Kidney (tissue), 22 donors: ENCODE measurements around the gene RNF8. TPM values are rescaled to one million over a fixed set of nuclear protein-coding genes. Genes with fewer than 3 reads are reported as not detected.
A peak's percentile ranks its signal among the peaks of the same experiment; 100 is the strongest.

Experiments
- DNase-seq, 5 donors: peaks; one replicate each; pipeline ENCODE4 v3.0.0-alpha.2; 2013 to 2020
- FAIRE-seq: peaks from 2 replicates; lab custom pipeline; 2012; peaks lifted over from hg19 to GRCh38; lab: Jason Lieb, UNC
- H3K27ac ChIP-seq, 2 donors: one replicate each; pipeline ENCODE4 v1.7.0; 2013; ENCODE audit warnings: low read depth in 2 of 2, low read length in 2 of 2, inconsistent platforms in 1 of 2
- H3K27me3 ChIP-seq: one replicate; pipeline ENCODE4 v1.7.1; 2013; ENCODE audit warnings: low read length, inconsistent platforms; ENCODE audit not compliant: control insufficient read depth, insufficient read depth
- H3K36me3 ChIP-seq, 3 donors: one replicate each; pipeline versions ENCODE4 v1.7.0 to v1.7.1; 2013; ENCODE audit warnings: low read length in 3 of 3, control low read depth in 1 of 3, inconsistent platforms in 1 of 3; ENCODE audit not compliant: insufficient read depth in 3 of 3, control insufficient read depth in 2 of 3
- H3K4me1 ChIP-seq, 3 donors: one replicate each; pipeline versions ENCODE4 v1.7.0 to v1.7.1; 2013; ENCODE audit warnings: low read length in 3 of 3, inconsistent platforms in 1 of 3, low read depth in 1 of 3; ENCODE audit not compliant: control insufficient read depth in 2 of 3, insufficient read depth in 2 of 3
- H3K4me3 ChIP-seq, 3 donors: one replicate each; pipeline versions ENCODE4 v1.7.0 to v1.8.1; 2013; ENCODE audit warnings: low read length in 3 of 3, control low read depth in 1 of 3, inconsistent platforms in 1 of 3
- H3K9ac ChIP-seq, 3 donors: one replicate each; pipeline versions ENCODE4 v1.7.0 to v1.7.1; 2013; ENCODE audit warnings: low read length in 3 of 3, control low read depth in 1 of 3, inconsistent platforms in 1 of 3
- H3K9me3 ChIP-seq, 3 donors: one replicate each; pipeline versions ENCODE4 v1.7.0 to v1.7.1; 2013; ENCODE audit warnings: low read length in 3 of 3, control low read depth in 1 of 3, inconsistent platforms in 1 of 3; ENCODE audit not compliant: control insufficient read depth in 2 of 3, insufficient read depth in 1 of 3
- CTCF ChIP-seq: IDR thresholded peaks from 3 replicates; pipeline ENCODE4 v1.5.1; 2012; ENCODE audit warnings: mild to moderate bottlenecking, moderate library complexity, borderline replicate concordance; ENCODE audit not compliant: insufficient read depth; ENCODE audit errors: extremely low read depth
- intact Hi-C: fragments of 100-400 bp; cut with DNase I; formaldehyde crosslinking; loops from one replicate; pipeline ENCODE4 v1.11.1; 2022
- long read RNA-seq, 10 donors: library from polyadenylated mRNA in 1 of 10; unstranded in 1 of 10; transcript quantifications; one replicate each; pipeline ENCODE4 v2.0.0 and lab custom pipeline, GENCODE V29; 2021 to 2026
- polyA plus RNA-seq: library from polyadenylated mRNA; stranded (reverse); fragments of 350-450 nt; fragmentation: Illumina TruSeq; extraction: RNeasy Lipid Tissue Mini Kit (QIAGEN cat#74804); gene quantifications from one replicate; pipeline ENCODE4 v1.2.3, GENCODE V29; 2014; ENCODE audit warnings: low read depth, low replicate concordance; ENCODE audit not compliant: insufficient read depth
- total RNA-seq: library from RNA; stranded (reverse); fragmentation: NEBNext Ultra II Directional; extraction: Animal tissue kit (Norgen Biotek cat#: 25700); gene quantifications from one replicate; pipeline ENCODE4 v1.2.1, GENCODE V29; 2021
- donor health status: control.
- donor health status: control.
- donor health status: control.
- donor health status: control.
- donor health status: control.
- donor health status: DM: yes; HTN: yes; CAD: no.
- donor health status: Normal renal cell carcinoma (clear cell type).

Gene RNF8, protein sequence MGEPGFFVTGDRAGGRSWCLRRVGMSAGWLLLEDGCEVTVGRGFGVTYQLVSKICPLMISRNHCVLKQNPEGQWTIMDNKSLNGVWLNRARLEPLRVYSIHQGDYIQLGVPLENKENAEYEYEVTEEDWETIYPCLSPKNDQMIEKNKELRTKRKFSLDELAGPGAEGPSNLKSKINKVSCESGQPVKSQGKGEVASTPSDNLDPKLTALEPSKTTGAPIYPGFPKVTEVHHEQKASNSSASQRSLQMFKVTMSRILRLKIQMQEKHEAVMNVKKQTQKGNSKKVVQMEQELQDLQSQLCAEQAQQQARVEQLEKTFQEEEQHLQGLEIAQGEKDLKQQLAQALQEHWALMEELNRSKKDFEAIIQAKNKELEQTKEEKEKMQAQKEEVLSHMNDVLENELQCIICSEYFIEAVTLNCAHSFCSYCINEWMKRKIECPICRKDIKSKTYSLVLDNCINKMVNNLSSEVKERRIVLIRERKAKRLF
- total RNA-seq (18.4 TPM), polyA plus RNA-seq (18.5 TPM)
- long read RNA-seq, donor 1, full-length matches to known transcripts, result 5 of 5 reads
- long read RNA-seq, donor 1, partial matches to known transcripts, result 0 of 5 reads
- long read RNA-seq, donor 1, other reads (novel, unspliced or antisense), result 0 of 5 reads
- long read RNA-seq, donor 2, result 0 reads
- long read RNA-seq, donor 3, full-length matches to known transcripts, result 6 of 6 reads
- long read RNA-seq, donor 3, partial matches to known transcripts, result 0 of 6 reads
- long read RNA-seq, donor 3, other reads (novel, unspliced or antisense), result 0 of 6 reads
- long read RNA-seq, donor 4, full-length matches to known transcripts, result 5 of 5 reads
- long read RNA-seq, donor 4, partial matches to known transcripts, result 0 of 5 reads
- long read RNA-seq, donor 4, other reads (novel, unspliced or antisense), result 0 of 5 reads
- long read RNA-seq, donor 5, result 0 reads
- long read RNA-seq, donor 6, full-length matches to known transcripts, result 3 of 14 reads
- long read RNA-seq, donor 6, partial matches to known transcripts, result 11 of 14 reads
- long read RNA-seq, donor 6, other reads (novel, unspliced or antisense), result 0 of 14 reads
- long read RNA-seq, donor 7, full-length matches to known transcripts, result 10 of 18 reads
- long read RNA-seq, donor 7, partial matches to known transcripts, result 1 of 18 reads
- long read RNA-seq, donor 7, other reads (novel, unspliced or antisense), result 7 of 18 reads
- long read RNA-seq, donor 8, partial matches to known transcripts, result 8 of 8 reads
- long read RNA-seq, donor 8, other reads (novel, unspliced or antisense), result 0 of 8 reads
- long read RNA-seq, donor 9, result 0 reads
- long read RNA-seq, donor 10, full-length matches to known transcripts, result 2 of 2 reads
- long read RNA-seq, donor 10, partial matches to known transcripts, result 0 of 2 reads
- long read RNA-seq, donor 10, other reads (novel, unspliced or antisense), result 0 of 2 reads

DNA sequence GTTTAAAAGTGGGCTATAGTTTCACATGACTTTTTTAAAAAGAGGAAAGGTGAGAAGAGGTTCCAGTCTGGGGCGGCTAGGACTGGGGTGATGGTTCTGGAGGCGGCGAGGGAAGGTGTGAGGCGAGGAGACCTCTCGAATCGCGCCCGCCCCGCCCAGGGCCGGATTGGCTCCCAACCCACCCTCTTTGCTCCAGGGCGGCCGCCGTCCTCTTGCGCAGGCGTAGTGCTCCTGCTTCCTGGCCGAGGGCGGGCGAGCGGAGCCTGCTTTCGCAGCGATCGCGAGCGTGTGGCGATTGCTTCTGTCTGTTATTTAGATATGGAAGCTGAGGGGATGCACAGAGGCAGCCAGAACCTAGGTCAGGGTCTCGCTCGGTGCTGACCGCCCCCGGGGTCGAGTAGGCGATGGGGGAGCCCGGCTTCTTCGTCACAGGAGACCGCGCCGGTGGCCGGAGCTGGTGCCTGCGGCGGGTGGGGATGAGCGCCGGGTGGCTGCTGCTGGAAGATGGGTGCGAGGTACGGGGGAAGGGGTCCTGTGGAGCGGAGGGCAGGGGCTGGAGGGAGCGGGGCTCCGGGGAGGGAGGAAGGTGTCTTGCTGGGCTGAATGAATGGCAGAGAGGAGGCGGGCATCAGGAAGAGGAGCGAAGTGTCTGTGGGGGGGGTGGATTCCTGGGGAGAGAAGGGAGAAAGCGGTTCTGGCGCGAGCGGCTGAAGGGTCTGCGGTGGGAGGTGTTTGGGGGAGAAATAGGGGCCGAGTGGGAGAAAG is at the start of gene RNF8:
Gene RNF8 (plus strand): TSS at position 223 of the 765 bp plus-strand sequence. CDS start 182 bp downstream, at position 405.
- Histone ChIP-seq H3K4me3 (peak within 1 kb of the TSS; percentile 76 to 80 (median 76)), H3K27ac (peak within 1 kb of the TSS; percentile 37 to 58), H3K9ac (peak within 1 kb of the TSS; percentile 50 to 73 (median 70)), H3K9me3 (no peaks in the 10 kb centered on the region), H3K36me3 (no peaks in the 10 kb centered on the region), H3K4me1 (peaks cover 2 to 9% (median 7%) of the 10 kb centered on the region in 3 donors), H3K27me3 (no peaks in the 10 kb centered on the region)
- no peak for TF ChIP-seq CTCF
- DNase-seq (peak; percentile 93 to 97 (median 94)), FAIRE-seq (no peak)
- intact Hi-C loops, result no loop called here

- no peak for TF ChIP-seq CTCF
- no peaks in the 10 kb centered on the region for H3K9me3 ChIP-seq
- peaks cover 0 to 24% (median 13%) of the 10 kb centered on the region in 3 donors for H3K36me3 ChIP-seq
- no peak overlapping the region for H3K27ac ChIP-seq
- H3K4me3 ChIP-seq, result no peak overlapping the region
- intact Hi-C loops, result no loop called here
- no peak overlapping the region for H3K9ac ChIP-seq
- FAIRE-seq, result no peak
- DNase-seq, result no peak
- no peaks in the 10 kb centered on the region for H3K27me3 ChIP-seq
- no peaks in the 10 kb centered on the region for H3K4me1 ChIP-seq
Measured at GRCh38 chr6:37304766-37305165, 49.0 kb upstream of the RNF8 start.

DNA sequence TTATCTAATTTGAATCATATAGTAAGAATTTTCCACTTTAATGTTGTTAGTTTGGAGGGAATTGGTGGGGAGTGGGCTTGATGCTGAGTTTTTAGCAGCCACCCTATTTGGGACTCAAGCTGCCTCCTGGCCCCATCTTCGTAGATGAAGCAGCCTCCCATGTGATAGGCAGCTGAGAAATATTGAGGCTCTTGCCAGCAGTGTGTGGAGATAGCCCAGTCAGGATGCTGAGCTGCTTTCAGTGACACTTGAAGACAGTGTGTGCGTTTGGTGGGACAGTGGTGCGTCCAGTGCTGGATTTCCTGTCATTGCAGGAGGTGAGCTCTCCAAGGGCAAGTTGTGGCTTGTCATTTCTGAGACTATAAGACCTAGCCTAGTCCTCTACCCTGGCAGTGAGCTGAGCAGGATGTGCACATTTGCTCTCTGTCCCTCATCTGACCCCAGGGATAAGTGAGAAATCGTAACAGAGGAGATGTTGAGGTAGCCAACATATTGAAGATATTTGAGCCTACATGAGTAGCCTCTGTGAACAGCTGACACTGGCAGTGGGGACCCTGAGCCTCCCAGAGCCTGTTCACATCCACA is 47.9 kb upstream of the RNF8 start:
- TF ChIP-seq CTCF, result no peak
- H3K27me3 ChIP-seq, result no peaks in the 10 kb centered on the region
- FAIRE-seq (no peak), DNase-seq (no peak)
- H3K4me1 ChIP-seq, result no peaks in the 10 kb centered on the region
- H3K9me3 ChIP-seq, result no peaks in the 10 kb centered on the region
- H3K9ac ChIP-seq, result no peak overlapping the region
- H3K27ac ChIP-seq, result no peak overlapping the region
- intact Hi-C loops, result no loop called here
- peaks cover 0 to 24% (median 13%) of the 10 kb centered on the region in 3 donors for H3K36me3 ChIP-seq
- no peak overlapping the region for H3K4me3 ChIP-seq
